ENCODE data around the gene IGF2BP3.

- TF ChIP-seq, protein P1, sequence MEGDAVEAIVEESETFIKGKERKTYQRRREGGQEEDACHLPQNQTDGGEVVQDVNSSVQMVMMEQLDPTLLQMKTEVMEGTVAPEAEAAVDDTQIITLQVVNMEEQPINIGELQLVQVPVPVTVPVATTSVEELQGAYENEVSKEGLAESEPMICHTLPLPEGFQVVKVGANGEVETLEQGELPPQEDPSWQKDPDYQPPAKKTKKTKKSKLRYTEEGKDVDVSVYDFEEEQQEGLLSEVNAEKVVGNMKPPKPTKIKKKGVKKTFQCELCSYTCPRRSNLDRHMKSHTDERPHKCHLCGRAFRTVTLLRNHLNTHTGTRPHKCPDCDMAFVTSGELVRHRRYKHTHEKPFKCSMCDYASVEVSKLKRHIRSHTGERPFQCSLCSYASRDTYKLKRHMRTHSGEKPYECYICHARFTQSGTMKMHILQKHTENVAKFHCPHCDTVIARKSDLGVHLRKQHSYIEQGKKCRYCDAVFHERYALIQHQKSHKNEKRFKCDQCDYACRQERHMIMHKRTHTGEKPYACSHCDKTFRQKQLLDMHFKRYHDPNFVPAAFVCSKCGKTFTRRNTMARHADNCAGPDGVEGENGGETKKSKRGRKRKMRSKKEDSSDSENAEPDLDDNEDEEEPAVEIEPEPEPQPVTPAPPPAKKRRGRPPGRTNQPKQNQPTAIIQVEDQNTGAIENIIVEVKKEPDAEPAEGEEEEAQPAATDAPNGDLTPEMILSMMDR (IDR thresholded peaks at IDR 0.05): no peak
- TF ChIP-seq POLR2A (IDR thresholded peaks at IDR 0.05): no peak
These were observed 185.4 kb downstream of the IGF2BP3 start for GRCh38 chr7:23284871-23285270.
